ACHN (cell line): ENCODE data around the gene SCN3A.

Experiments
- DNase-seq: peaks from one replicate; pipeline ENCODE4 v3.0.0-alpha.2; 2015
- in situ Hi-C: cut with HindIII; loops from 2 replicates; pipeline ENCODE4 v1.10.0; 2017; ENCODE audit warnings: low sequenced_read_pairs, low pct_ligation_motif_present, low pct_unique_long_range_greater_than_20kb

Gene SCN3A

GRCh38 chr2:165196411-165196810 is 7.4 kb downstream of the SCN3A start:
- in situ Hi-C loops = no loop called here
- DNase-seq = peak; percentile 85

- no peak for DNase-seq
- in situ Hi-C loops = no loop called here
These were observed 10.6 kb downstream of the SCN3A start for GRCh38 chr2:165193178-165193777.

- in situ Hi-C loops = no loop called here
- no peak for DNase-seq
These were observed 11.1 kb downstream of the SCN3A start for GRCh38 chr2:165192729-165193128.

- in situ Hi-C loops = no loop called here
- peak; percentile 27 for DNase-seq
These were observed 12.6 kb downstream of the SCN3A start for GRCh38 chr2:165191096-165191728.

GRCh38 chr2:165185633-165186032 is 18.2 kb downstream of the SCN3A start:
- in situ Hi-C loops = no loop called here
- no peak for DNase-seq

GRCh38 chr2:165182029-165182428 is 21.8 kb downstream of the SCN3A start:
- in situ Hi-C loops = no loop called here

GRCh38 chr2:165176780-165177179 is 27.1 kb downstream of the SCN3A start:
- DNase-seq = no peak
- in situ Hi-C loops = no loop called here

More at GRCh38 chr2:165182029-165182428, 21.8 kb downstream of the SCN3A start:
- no peak for DNase-seq

GRCh38 chr2:165173215-165173614 is 30.6 kb downstream of the SCN3A start:
- DNase-seq = no peak

GRCh38 chr2:165164201-165164600 is 39.6 kb downstream of the SCN3A start:
- in situ Hi-C loops = no loop called here

More at GRCh38 chr2:165173215-165173614, 30.6 kb downstream of the SCN3A start:
- in situ Hi-C loops = no loop called here

GRCh38 chr2:165163761-165164160 is 40.1 kb downstream of the SCN3A start:
- in situ Hi-C loops = no loop called here
- no peak for DNase-seq

More at GRCh38 chr2:165164201-165164600, 39.6 kb downstream of the SCN3A start:
- no peak for DNase-seq

GRCh38 chr2:165162466-165162865 is 41.4 kb downstream of the SCN3A start:
- DNase-seq = no peak
- in situ Hi-C loops = no loop called here

- in situ Hi-C loops = no loop called here
- DNase-seq = peak; percentile 56
These were observed 42.3 kb downstream of the SCN3A start for GRCh38 chr2:165161510-165161909.

- in situ Hi-C loops = no loop called here
- DNase-seq = no peak
These were observed 46.7 kb downstream of the SCN3A start for GRCh38 chr2:165157160-165157559.

GRCh38 chr2:165155152-165155551 is 48.7 kb downstream of the SCN3A start:
- no peak for DNase-seq
- in situ Hi-C loops = no loop called here

- DNase-seq = no peak
- in situ Hi-C loops = no loop called here
These were observed 54.4 kb downstream of the SCN3A start for GRCh38 chr2:165149439-165149838.

GRCh38 chr2:165147186-165148045 is 56.4 kb downstream of the SCN3A start:
- no peak for DNase-seq
- in situ Hi-C loops = no loop called here

- in situ Hi-C loops = no loop called here
- no peak for DNase-seq
These were observed 59.5 kb downstream of the SCN3A start for GRCh38 chr2:165144315-165144714.

- in situ Hi-C loops = no loop called here
These were observed 62.1 kb downstream of the SCN3A start for GRCh38 chr2:165141601-165142354.

GRCh38 chr2:165126244-165126643 is 77.6 kb downstream of the SCN3A start:
- in situ Hi-C loops = no loop called here
- DNase-seq = no peak

More at GRCh38 chr2:165141601-165142354, 62.1 kb downstream of the SCN3A start:
- DNase-seq = peak; percentile 38
